Renal cortex interstitium (tissue), 11 donors: ENCODE measurements around the gene NBPF15. TPM values are rescaled to one million over a fixed set of nuclear protein-coding genes. Genes with fewer than 3 reads are reported as not detected.
A peak's percentile ranks its signal among the peaks of the same experiment; 100 is the strongest.
"Not testable (repeated sequence)": the region's sequence is repeated elsewhere in the genome, so short reads cannot be mapped to it uniquely, and the experiment has no call there.

ENCODE experiments used
- DNase-seq, 11 donors: peaks; one replicate each; pipeline ENCODE4 v3.0.0-alpha.2; 2013; ENCODE audit warnings: low read depth in 9 of 11, low spot score in 4 of 11; ENCODE audit errors: extremely low read depth in 1 of 11
- polyA plus RNA-seq, 3 donors: library from polyadenylated mRNA; unstranded; fragments of 120-200 nt; gene quantifications; one replicate each; pipeline ENCODE4 v1.2.1, GENCODE V29; 2013; ENCODE audit not compliant: insufficient read length in 3 of 3

The NBPF15 gene
- polyA plus RNA-seq, 3 donors: 66.8 to 95.9 (median 78.3) TPM

DNA sequence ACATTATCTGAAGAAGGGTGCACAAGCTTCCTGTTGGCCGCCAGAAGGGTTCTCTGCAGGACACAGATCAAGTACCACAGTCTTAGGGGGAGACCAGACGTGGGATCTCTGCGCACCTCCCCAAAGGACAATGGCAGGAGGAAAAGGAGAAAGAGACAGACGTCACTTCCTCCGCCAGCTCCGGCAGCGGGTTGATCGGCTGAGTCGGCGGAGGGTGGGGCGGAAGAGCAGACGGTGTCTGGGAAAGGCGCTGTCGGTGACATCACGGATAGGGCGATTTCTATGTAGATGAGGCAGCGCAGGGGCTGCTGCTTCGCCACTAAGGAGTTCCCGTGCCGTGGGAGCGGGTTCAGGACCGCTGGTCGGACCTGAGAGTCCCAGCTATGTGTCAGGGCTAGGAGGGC, 49.4 kb downstream of the NBPF15 start:
- peak; percentile 23 to 67 (median 51) for DNase-seq

DNA sequence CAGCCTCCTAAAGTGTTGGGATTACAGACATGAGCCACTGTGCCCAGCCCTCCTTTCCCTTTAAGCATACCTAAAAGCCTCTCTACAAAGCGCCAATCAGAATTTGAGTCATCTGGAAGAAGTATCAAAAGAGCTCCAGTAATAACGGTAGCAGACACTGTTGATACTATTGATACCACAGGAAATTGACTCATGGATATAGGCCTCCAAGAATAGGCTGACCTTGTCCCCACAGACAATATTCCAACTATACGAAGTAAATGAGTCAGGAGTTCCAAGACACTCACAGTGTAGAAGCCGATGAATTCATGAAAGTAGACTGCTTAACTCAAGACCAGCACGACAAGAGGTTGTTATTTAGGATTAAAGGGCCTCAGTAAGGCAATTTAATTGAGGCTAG, 58.7 kb downstream of the NBPF15 start:
- DNase-seq: not testable (repeated sequence)

DNA sequence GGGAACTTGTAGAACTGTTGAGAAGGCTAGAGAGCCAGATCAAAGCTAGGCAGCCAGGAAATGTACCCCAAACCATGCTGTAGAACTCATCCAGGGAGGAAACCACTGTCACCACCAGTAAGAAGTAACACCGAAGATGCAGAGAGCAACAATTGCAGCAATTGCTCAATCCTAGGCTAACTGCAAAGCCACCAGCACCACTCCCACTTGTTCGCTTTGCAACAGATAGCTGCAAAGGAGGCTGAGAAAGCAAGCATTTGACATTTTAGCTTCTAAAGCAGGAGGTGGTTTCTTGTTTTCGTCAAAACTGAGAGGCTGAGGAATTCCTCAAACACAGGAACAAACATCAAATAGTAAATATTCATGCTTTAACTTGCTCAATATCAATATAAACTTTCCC, 89.8 kb downstream of the NBPF15 start:
- DNase-seq: not testable (repeated sequence)

Other genes with a start within 250 kb of the NBPF15 start
- gene PPIAL4E, start 88.0 kb downstream of the NBPF15 start, polyA plus RNA-seq: 1 to 10 TPM in 1 of 3 donors, under 1 TPM in 2; 0.70 to 1.1 (median 0.82) TPM
- gene PPIAL4F, start 131.2 kb upstream of the NBPF15 start, polyA plus RNA-seq: not detected